GM19397 (cell line): ENCODE measurements around the gene ADH5.
"Not testable (repeated sequence)": the region's sequence is repeated elsewhere in the genome, so short reads cannot be mapped to it uniquely, and the experiment has no call there.

ENCODE experiments used
- ATAC-seq: cut with Tn5 transposase; IDR thresholded peaks from one replicate; pipeline ENCODE4 v1.9.1; 2021; ENCODE audit warnings: mild to moderate bottlenecking, moderate library complexity; ENCODE audit not compliant: unreplicated experiment

Gene ADH5

DNA sequence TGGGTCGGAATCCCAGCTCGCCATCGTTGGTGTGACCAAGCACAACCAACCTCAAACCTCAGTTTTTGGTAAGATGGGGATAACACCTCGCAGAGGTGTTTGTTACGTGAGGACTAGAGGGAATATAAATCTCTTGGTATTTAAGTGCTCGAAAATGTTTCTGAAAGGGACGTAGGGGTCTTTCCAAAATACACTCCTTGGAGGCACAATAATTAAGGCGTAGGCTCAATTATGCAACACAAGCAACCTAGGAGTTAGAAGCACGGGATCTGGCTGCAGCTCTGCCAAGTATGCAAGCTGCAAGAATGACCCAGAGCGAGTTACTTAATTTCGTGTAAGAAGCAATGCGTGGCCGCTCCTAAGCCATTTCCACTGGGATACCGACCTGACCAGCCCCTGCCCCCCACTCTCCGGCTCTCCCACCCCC, 552 bp downstream of the ADH5 start:
- ATAC-seq, result peak; percentile 20

DNA sequence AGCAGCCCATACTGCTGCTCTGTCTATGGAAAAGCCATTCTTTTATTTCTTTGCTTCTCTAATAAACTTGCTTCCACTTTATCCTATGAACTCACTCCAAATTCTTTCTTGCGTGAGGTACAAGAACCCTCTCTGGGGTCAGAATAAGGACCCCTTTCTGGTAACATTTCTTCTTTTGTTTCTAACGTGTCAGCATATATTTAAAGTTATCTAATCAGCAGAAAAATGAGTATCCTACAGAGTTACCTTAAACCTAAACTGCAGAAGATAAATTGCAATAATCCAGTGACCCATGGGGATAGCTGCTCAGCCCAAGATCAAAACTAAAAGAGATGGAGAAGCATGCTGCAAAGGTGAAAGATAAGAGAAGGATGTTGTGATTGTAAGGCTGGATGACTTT, 4.0 kb downstream of the ADH5 start:
- no peak for ATAC-seq

- ATAC-seq, result no peak
These were observed 6.4 kb downstream of the ADH5 start for GRCh38 chr4:99082192-99082591.

- not testable (repeated sequence) for ATAC-seq
These were observed 7.7 kb downstream of the ADH5 start for GRCh38 chr4:99080869-99081268.

DNA sequence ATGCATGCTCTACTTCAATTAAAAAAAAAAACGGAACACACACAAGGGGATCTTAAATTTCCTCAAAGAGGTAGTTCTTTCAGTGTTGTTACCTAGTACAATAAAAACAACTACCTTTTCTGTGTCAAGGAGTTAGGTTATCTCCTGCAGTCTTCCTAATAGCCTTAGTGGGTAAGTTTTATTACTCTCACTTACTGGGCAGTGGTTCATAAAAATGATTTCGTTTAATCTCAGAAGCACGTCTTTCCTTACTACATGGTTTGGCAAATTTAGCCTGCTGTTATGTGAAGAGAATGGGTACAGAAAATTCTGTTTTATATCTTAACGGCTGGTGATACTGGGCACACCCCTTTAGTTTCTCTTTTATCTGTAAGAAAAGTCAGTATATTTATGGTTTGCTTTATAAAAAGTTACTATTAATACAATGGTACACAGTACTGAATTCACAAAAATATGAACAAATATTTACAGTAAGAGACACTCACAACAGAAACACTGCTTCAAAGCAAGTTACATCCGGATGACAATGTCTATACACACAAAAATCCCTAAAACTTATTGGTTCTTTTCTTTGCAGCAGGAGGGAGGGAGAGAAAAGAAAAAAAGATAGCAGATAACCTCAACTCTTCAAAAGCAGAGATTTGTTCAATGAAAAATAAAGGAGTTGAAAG, 8.8 kb downstream of the ADH5 start:
- ATAC-seq, result no peak

DNA sequence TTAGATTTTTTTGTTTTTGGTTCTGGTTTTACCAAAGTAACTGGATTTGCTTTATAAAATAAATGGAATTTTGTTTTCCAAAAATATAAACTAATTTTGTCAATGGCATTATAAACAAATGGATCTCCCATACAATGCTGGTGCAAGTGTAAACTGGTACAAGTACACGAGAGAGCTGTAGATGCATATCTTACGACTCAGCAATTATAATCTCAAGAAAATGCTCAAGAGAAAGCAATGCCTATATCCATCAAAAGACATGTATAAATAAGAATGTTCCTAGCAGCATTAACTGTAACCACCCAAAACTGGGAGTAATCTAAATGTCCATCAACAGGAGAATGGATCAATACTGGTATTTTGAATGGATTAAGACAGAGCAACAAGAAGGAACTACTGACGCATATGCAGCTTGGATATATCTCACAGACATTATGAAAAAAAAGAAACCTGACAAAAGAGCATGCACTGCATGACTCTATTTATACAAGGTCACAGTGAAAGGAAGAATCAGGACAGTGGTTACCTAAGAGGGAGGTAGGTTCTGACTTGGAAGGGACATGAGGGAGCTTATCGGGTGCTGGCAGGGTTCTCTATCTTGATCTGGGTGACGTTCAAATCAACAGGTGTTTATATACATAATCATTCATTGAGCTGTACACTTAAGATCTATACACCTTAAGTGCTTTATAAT, 9.5 kb downstream of the ADH5 start:
- no peak for ATAC-seq

GRCh38 chr4:99078336-99078735, 10.3 kb downstream of the ADH5 start:
- no peak for ATAC-seq

DNA sequence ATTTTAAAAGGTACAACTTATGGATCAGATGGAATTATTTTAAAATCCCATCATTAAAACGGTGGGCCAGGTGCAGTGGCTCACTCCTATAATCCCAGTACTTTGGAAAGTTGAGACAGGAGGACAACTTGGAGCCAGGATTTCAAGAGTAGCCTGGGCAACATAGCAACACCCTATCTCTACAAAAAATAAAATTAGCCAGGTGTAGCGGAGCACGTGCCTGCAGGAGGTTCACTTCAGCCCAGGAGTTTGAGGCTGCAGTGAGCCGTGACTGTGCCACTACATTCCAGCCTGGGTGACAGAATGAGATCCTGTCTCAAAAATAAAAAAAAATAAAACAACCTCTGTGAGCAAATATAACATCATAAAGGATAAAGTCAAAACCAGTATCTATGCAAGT, 11.4 kb downstream of the ADH5 start:
- no peak for ATAC-seq

DNA sequence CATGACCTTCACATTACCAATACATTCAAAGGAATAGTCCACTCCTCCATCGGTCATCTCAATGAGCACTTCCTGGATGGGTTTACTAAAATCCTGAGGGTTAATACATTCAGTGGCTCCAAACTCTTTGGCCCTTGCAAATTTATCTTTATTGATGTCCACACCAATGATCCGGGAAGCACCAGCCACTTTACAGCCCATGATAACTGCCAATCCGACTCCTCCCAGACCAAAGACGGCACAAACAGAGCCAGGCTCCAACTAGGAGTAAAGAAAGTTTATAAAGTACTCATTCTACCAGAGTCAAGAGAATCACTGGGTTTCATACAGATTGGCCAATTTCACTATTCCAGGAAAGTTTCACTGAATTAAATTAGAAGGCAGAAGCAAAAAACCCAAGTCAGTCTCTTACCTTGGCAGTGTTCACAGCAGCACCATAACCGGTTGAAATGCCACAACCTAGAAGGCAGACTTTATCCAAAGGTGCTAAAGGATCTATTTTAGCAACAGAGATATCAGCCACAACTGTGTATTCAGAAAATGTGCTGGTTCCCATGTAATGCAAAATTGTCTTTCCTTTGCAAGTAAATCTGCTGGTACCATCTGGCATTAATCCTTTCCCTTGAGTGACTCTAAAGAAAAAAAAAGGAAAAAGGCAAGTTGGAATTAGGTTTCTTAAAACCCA, 12.2 kb downstream of the ADH5 start:
- ATAC-seq, result no peak

GRCh38 chr4:99074816-99075215, 13.8 kb downstream of the ADH5 start:
- no peak for ATAC-seq

GRCh38 chr4:99071159-99071558, 17.4 kb downstream of the ADH5 start:
- no peak for ATAC-seq

DNA sequence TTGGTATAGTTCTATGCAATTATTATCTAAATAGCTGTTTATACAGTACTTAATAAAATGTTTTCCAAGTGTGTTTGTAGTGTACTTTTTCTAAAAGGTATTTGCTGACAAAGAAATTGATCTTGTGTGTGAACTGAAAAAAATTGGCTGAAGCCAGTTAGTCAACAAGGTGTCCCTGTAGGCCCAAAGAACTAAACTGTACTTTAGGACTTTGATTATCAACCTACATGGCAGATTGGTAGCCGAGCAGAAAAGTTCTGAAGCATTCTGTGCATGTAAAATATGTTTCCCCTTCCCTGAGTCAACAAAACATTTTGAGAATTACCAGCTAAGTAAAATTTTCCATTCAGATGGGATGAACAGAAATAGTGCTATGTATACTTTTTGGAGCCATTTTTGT, 21.0 kb downstream of the ADH5 start:
- no peak for ATAC-seq

GRCh38 chr4:99065521-99065920, 23.1 kb downstream of the ADH5 start:
- not testable (repeated sequence) for ATAC-seq

- ATAC-seq, result no peak
These were observed 26.5 kb downstream of the ADH5 start for GRCh38 chr4:99062120-99062519.

- no peak for ATAC-seq
These were observed 27.4 kb downstream of the ADH5 start for GRCh38 chr4:99061048-99061700.

- ATAC-seq, result no peak
These were observed 29.0 kb downstream of the ADH5 start for GRCh38 chr4:99059550-99059949.

DNA sequence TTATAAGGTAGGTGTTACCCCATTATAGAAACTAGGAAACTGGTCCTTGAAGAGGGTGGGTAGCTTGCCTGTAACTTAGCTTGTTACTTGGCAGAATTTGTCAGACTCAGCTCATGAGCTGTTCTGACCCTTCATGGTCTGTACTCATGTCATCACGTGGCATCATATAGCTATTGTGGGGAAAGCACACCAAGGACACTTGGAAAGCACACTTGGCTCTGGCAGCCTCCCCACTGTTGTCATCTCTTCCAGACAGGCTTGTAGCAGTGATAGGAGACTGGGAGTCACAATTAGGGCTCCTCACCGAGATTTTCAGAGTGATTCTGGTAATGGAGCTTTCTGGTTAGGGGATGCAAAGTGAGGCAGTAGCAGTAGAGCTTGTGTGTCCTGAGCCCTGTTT, 30.4 kb downstream of the ADH5 start:
- no peak for ATAC-seq

GRCh38 chr4:99054428-99054994, 34.1 kb downstream of the ADH5 start:
- ATAC-seq, result peak; percentile 43

DNA sequence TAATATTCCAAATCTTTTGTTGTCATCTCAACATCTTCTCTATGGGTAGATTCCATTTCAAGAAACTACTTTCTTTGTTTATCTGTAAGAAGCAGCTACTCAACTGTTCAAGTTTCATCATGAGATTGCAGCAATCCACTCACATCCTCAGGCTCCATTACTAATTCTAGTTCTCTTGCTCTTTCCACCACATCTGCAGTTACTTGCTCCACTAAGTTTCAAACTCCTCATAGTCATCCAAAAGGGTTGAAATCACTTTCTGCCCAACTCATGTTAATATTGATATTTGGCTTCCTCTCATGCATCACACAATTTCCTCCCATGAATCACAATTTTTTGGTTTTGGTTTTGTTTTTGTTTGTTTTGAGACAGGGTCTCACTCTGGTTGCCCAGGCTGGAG, 35.7 kb downstream of the ADH5 start:
- no peak for ATAC-seq

GRCh38 chr4:99047710-99048109, 40.9 kb downstream of the ADH5 start:
- ATAC-seq, result no peak

DNA sequence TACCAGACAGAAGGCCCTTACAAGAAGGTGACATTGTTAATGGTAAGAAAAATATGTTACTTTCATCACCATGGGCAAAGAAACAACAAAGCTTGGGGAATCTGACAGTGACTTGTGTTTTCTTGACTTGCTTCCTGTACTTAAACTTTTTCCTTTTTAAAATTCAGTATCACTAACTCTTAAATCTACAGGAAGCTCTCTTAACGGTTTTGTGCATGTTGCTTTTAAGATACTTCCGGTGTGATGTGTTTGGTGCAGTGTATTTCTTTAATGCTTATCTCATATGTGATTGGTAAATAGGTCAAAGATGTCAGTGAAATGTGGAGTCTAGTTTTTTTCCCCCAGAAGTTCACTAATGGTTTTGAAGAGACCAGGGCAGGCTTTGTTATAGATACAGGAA, 45.2 kb downstream of the ADH5 start:
- ATAC-seq, result no peak
